Panc1 (cell line): ENCODE measurements around the gene CHURC1. TPM values are rescaled to one million over a fixed set of nuclear protein-coding genes. Genes with fewer than 3 reads are reported as not detected.

Experiments used
- ATAC-seq: fragments of 200-7000 bp; cut with Tn5 transposase; 2 replicates; pipeline ENCODE4 v1.9.1; 2020; ENCODE audit warnings: mild to moderate bottlenecking, moderate library complexity
- BruUV-seq: library from RNA; stranded (reverse); fragments of 400-500 nt; replicated peaks from 2 replicates; lab custom pipeline; 2021; lab: Mats Ljungman, UMichigan
- CTCF ChIA-PET: fragments of 300-600 bp; sonication (Branson Sonifier 250); formaldehyde crosslinking; loops from one replicate; lab custom pipeline; 2022; ENCODE audit warnings: antibody characterized with exemption; lab: Charles Lee
- POLR2A ChIA-PET: fragments of 300-600 bp; sonication (Branson Sonifier 250); formaldehyde crosslinking; loops from one replicate; lab custom pipeline; 2022; ENCODE audit warnings: antibody characterized with exemption; lab: Charles Lee
- DNase-seq: peaks from one replicate; pipeline ENCODE4 v3.0.0-alpha.2; 2010; ENCODE audit warnings: low read depth, low spot score
- H3K27ac ChIP-seq: 2 replicates; pipeline ENCODE4 v1.5.1; 2011; ENCODE audit warnings: mild to moderate bottlenecking, low read length, inconsistent platforms
- H3K27me3 ChIP-seq: fragments of 200-500 bp; sonication (Bioruptor generic); 2 replicates; pipeline ENCODE4 v1.6.0; 2014; ENCODE audit warnings: low read length, inconsistent platforms; ENCODE audit not compliant: control insufficient read depth, insufficient read depth
- H3K36me3 ChIP-seq: fragments of 200-500 bp; sonication (Bioruptor generic); 2 replicates; pipeline ENCODE4 v1.5.1; 2014; ENCODE audit warnings: inconsistent platforms, mild to moderate bottlenecking, low read length, moderate library complexity; ENCODE audit not compliant: control insufficient read depth, insufficient read depth
- H3K4me1 ChIP-seq: 2 replicates; pipeline ENCODE4 v1.5.1; 2011; ENCODE audit warnings: inconsistent platforms, mild to moderate bottlenecking, low read length, moderate library complexity; ENCODE audit not compliant: control insufficient read depth, insufficient read depth
- H3K4me3 ChIP-seq, 2 experiments: 2 replicates each; pipeline ENCODE4 v1.5.1; 2011 to 2012; ENCODE audit warnings: low read depth in 2 of 2, low read length in 2 of 2, mild to moderate bottlenecking in 2 of 2, inconsistent platforms in 1 of 2, moderate library complexity in 1 of 2
- H3K9me3 ChIP-seq: fragments of 200-500 bp; sonication (Bioruptor generic); 2 replicates; pipeline ENCODE4 v1.5.1; 2014; ENCODE audit warnings: low read depth, mild to moderate bottlenecking, inconsistent platforms, low read length, moderate library complexity; ENCODE audit not compliant: control insufficient read depth, insufficient read depth
- POLR2AphosphoS5 ChIP-seq: IDR thresholded peaks from 2 replicates; pipeline ENCODE4 v1.6.1; 2012; ENCODE audit warnings: mild to moderate bottlenecking, low read depth, low read length, moderate library complexity
- SIN3A ChIP-seq: IDR thresholded peaks from 2 replicates; pipeline ENCODE4 v1.6.1; 2012; ENCODE audit warnings: low read depth, mild to moderate bottlenecking, low read length, moderate library complexity, borderline replicate concordance; ENCODE audit not compliant: insufficient read depth
- TCF7L2 ChIP-seq: IDR thresholded peaks from 2 replicates; pipeline ENCODE4 v1.6.1; 2011; ENCODE audit warnings: mild to moderate bottlenecking, low read depth, low read length, inconsistent platforms
- in situ Hi-C: cut with HindIII; loops from 2 replicates; pipeline ENCODE4 v1.10.0; 2016; ENCODE audit warnings: low sequenced_read_pairs, low pct_unique_long_range_greater_than_20kb
- intact Hi-C: fragments of 100-400 bp; cut with micrococcal nuclease; formaldehyde crosslinking; loops from one replicate; pipeline ENCODE4 v1.10.0; 2022; ENCODE audit not compliant: unreplicated experiment
- total RNA-seq: library from RNA; stranded (reverse); gene quantifications from one replicate; pipeline ENCODE4 v1.2.1, GENCODE V29; 2021; ENCODE audit not compliant: unreplicated experiment
- TF ChIP-seq, protein P1 (sequence below): fragments of 450-650 bp; IDR thresholded peaks from 2 replicates; pipeline ENCODE4 v1.5.1; 2017; ENCODE audit warnings: mild to moderate bottlenecking
- TF ChIP-seq, protein P2 (sequence below), 2 experiments: IDR thresholded peaks; 2 replicates each; pipeline ENCODE4 v1.6.1; 2011 to 2012; ENCODE audit warnings: low read depth in 2 of 2, control low read depth in 1 of 2, low read length in 1 of 2, mild to moderate bottlenecking in 1 of 2, moderate library complexity in 1 of 2; ENCODE audit not compliant: insufficient read depth in 1 of 2

The CHURC1 gene
- total RNA-seq, 1 experiment from 2014 or later = 55.6 TPM

DNA sequence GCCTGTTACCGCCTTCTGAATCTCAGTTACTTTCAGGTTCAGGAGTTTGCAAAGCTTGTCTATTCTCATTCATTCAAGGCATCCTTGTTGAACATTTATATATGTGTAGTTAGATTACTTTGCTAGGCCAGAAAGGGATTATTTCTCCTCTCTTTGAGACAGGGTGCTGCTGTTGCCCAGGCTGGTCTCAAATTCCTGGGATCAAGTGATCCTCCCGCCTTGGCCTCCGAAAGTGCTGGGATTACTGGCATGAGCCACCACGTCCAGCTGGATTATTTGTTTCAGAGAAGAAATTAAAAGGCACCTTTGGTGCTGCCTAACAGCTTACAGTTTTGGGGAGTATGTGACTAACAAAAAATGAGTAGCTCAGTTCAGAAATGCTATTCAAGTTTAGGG lies 772 bp downstream of the CHURC1 start:
- no peak for ATAC-seq
- TF ChIP-seq POLR2AphosphoS5 (no peak), SIN3A (no peak), TCF7L2 (no peak)
- TF ChIP-seq, protein P1, sequence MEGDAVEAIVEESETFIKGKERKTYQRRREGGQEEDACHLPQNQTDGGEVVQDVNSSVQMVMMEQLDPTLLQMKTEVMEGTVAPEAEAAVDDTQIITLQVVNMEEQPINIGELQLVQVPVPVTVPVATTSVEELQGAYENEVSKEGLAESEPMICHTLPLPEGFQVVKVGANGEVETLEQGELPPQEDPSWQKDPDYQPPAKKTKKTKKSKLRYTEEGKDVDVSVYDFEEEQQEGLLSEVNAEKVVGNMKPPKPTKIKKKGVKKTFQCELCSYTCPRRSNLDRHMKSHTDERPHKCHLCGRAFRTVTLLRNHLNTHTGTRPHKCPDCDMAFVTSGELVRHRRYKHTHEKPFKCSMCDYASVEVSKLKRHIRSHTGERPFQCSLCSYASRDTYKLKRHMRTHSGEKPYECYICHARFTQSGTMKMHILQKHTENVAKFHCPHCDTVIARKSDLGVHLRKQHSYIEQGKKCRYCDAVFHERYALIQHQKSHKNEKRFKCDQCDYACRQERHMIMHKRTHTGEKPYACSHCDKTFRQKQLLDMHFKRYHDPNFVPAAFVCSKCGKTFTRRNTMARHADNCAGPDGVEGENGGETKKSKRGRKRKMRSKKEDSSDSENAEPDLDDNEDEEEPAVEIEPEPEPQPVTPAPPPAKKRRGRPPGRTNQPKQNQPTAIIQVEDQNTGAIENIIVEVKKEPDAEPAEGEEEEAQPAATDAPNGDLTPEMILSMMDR = no peak
- TF ChIP-seq, protein P2, sequence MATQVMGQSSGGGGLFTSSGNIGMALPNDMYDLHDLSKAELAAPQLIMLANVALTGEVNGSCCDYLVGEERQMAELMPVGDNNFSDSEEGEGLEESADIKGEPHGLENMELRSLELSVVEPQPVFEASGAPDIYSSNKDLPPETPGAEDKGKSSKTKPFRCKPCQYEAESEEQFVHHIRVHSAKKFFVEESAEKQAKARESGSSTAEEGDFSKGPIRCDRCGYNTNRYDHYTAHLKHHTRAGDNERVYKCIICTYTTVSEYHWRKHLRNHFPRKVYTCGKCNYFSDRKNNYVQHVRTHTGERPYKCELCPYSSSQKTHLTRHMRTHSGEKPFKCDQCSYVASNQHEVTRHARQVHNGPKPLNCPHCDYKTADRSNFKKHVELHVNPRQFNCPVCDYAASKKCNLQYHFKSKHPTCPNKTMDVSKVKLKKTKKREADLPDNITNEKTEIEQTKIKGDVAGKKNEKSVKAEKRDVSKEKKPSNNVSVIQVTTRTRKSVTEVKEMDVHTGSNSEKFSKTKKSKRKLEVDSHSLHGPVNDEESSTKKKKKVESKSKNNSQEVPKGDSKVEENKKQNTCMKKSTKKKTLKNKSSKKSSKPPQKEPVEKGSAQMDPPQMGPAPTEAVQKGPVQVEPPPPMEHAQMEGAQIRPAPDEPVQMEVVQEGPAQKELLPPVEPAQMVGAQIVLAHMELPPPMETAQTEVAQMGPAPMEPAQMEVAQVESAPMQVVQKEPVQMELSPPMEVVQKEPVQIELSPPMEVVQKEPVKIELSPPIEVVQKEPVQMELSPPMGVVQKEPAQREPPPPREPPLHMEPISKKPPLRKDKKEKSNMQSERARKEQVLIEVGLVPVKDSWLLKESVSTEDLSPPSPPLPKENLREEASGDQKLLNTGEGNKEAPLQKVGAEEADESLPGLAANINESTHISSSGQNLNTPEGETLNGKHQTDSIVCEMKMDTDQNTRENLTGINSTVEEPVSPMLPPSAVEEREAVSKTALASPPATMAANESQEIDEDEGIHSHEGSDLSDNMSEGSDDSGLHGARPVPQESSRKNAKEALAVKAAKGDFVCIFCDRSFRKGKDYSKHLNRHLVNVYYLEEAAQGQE (IDR thresholded peaks at IDR 0.05; ENCODE audit: insufficient read depth in 1 of 2, low read depth in 2 of 2, low read length in 1 of 2) = no peak
- CTCF ChIA-PET = no interaction called here
- in situ Hi-C loops (no loop called here), intact Hi-C loops (no loop called here)
- Histone ChIP-seq H3K36me3 (peaks cover 5% of the 10 kb centered on the region; the same call in 1 of the 2 replicates), H3K27me3 (no peaks in the 10 kb centered on the region), H3K27ac (peak overlapping the region; percentile 90), H3K4me3 (peak overlapping the region; percentile 90 to 92), H3K9me3 (no peaks in the 10 kb centered on the region), H3K4me1 (peaks cover 5% of the 10 kb centered on the region; the same call in 1 of the 2 replicates)
- no TSS peak for BruUV-seq
- POLR2A ChIA-PET = interaction anchor here (0.6 to 0.7 kb wide), 5 partner anchors 17 to 174 kb away, joined by 3 to 6 read pairs (median 5); no protein-coding TSS in a partner anchor
- DNase-seq = no peak

DNA sequence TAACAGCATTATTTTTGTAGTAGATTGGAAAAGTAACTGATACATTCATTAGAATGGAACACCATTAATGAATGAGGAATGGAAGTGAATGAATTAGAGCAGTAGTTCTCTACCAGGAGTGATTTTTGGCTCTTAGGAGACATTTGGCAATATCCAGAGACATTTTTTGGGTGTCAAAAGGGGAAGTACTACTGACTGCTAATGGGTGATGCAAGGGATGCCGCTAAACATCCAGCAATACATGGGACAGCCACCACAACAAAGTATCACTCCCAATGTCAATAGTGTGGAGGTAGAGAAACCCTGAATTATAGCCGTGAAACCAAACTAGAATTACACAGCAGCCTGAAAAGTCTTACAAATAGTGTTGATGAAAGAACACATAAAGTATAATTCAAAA lies 1.5 kb downstream of the CHURC1 start:
- in situ Hi-C loops = no loop called here
- TF ChIP-seq SIN3A (no peak), POLR2AphosphoS5 (no peak), TCF7L2 (no peak)
- TF ChIP-seq, protein P1 = no peak
- TF ChIP-seq, protein P2 (IDR thresholded peaks at IDR 0.05; ENCODE audit: insufficient read depth in 1 of 2, low read depth in 2 of 2, low read length in 1 of 2) = no peak
- ChIA-PET CTCF (no interaction called here), POLR2A (no interaction called here)
- TSS peak; percentile 75 for BruUV-seq
- Histone ChIP-seq H3K9me3 (no peaks in the 10 kb centered on the region), H3K4me3 (no peak overlapping the region), H3K4me1 (peaks cover 5% of the 10 kb centered on the region; the same call in 1 of the 2 replicates), H3K27me3 (no peaks in the 10 kb centered on the region), H3K36me3 (peaks cover 5% of the 10 kb centered on the region; the same call in 1 of the 2 replicates), H3K27ac (no peak overlapping the region)
- DNase-seq (no peak), ATAC-seq (no peak)
- intact Hi-C loops = no loop called here
